Endometrial microvascular endothelial cells (primary cell): Measurements from ENCODE around the gene M1AP. TPM values are rescaled to one million over a fixed set of nuclear protein-coding genes. Genes with fewer than 3 reads are reported as not detected.

Experiments
- in situ Hi-C: cut with HindIII; loops from 2 replicates; pipeline ENCODE4 v1.10.0; 2017; ENCODE audit warnings: low sequenced_read_pairs, low pct_unique_long_range_greater_than_20kb; ENCODE audit errors: inconsistent ontology term
- total RNA-seq: library from RNA; depleted of rRNA; stranded (reverse); fragments of >200 nt; gene quantifications from one replicate; pipeline ENCODE4 v1.2.3, GENCODE V29; 2015; ENCODE audit errors: inconsistent ontology term

The M1AP gene
- total RNA-seq, 1 donor from 2014 or later, result 0.09 TPM

DNA sequence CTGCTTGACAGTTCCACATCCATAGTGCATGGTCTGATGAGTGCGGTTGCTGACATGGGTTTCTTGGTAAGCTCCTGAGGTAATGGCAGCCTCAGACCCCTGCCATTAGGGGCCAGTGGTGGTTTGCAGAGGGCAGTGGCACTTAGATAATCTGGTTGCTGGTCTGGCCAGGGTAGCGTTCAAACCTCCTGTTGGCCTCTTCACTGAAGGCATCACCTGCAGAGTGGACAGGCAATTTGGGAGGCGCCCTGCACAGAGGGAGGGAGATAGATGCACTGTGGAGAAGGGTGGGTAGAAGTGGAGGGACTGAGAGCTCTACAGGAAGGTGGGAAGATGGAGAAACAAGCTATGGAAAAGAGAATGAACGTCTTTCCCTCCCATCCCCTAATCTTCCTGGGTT, 114.7 kb downstream of the M1AP start:
- in situ Hi-C loops, result no loop called here

- in situ Hi-C loops, result no loop called here
Observed at GRCh38 chr2:74532222-74532621, 115.9 kb downstream of the M1AP start.

DNA sequence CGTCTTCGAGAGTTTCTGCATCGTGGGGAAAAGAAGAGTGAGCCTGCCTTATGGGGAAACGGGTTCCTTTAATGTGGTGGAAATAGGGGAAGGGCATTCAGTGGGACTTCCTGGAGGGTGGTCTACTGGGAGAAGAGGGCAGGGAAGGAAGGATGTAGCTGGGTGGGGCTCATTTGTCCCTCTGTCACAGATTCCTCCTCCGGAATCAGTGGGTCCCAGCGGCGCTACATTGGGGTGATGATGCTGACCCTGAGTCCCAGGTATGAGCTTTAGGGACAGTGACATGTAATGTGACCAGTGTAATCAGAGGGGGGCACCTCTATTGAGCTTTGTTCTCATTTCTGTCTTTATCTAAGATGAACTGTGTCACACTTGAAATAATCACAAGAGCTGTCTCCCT, 116.5 kb downstream of the M1AP start:
- in situ Hi-C loops, result no loop called here

- in situ Hi-C loops, result no loop called here
Observed at GRCh38 chr2:74530239-74531187, 117.6 kb downstream of the M1AP start.

DNA sequence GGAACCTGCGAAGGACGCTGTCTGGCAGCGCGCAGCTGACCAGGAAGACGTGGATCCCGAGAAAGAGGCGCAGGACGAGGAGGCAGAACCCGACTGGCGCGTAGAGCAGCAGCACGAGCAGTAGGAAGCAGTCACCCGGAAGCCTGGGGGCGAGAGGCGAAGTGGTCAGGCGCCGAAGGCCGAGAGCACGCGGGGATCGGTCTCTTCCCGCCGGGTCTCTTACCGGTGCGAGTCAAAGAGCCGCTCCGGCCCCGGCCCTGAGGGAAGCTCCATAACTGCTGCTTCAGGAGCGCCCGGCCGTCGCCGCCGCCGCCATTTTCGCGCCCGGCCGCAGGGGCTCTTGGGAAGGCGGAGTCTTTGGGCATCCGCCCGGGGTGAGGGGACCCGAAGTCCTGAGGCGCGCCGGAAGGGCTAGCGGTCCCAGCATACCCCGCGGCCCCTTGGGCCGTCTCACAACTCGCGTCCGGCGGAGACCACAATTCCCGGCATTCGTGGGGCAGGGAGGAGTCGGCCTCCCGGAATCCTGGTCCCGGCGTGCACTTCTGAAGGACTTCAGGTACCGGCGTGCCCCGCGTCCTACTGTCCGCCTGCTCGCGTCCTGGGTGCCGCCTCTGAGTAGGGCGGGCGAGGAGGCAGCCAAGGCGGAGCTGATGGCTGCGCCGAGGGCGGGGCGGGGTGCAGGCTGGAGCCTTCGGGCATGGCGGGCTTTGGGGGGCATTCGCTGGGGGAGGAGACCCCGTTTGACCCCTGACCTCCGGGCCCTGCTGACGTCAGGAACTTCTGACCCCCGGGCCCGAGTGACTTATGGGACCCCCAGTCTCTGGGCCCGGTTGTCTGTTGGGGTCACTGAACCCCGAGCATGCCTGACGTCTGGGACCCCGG, 118.5 kb downstream of the M1AP start, which contains the start of the genes AUP1 and HTRA2:
Gene AUP1 (minus strand): TSS at position 350 of the 882 bp plus-strand sequence. CDS start 77 bp downstream, at position 273.
Gene HTRA2 (plus strand): TSS at position 577 of the 882 bp plus-strand sequence. CDS start 74 bp downstream, at position 651.
- in situ Hi-C loops, result no loop called here

DNA sequence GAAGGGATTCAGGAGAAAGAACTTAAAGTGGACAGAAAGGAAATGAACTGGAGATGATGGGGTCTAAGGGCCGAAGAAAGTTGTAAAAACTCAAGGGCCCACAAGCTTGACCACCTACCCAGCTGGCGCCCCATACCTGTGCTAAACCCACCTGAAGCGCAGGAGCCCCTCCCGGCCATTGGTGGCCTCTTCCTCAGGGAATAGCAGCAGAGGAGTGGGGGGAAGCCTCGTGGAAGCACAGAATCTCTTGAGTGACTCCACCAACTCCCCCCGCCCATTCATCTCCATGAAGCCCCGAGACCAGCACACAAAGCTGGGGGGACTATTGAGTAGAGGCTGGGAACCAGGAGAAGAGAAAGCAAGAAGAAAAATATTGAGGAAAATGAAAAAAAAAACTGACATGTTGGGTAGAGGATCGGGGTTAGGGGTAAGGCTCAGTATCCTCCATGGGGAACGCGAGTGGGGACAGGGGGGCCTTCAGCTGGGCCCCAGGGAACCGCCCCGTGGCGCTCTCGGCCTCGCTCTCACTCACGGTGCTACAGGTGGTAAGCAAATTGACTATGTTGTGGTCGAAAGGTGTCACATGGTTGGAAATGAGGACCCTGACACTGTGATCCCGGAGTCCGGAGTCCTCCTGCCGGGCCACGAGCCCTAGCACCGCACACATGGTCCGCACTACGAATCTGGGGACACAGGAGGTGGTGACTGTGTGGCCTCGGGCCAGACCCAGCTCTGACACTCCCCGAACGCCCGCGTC, 119.4 kb downstream of the M1AP start:
- in situ Hi-C loops, result no loop called here

DNA sequence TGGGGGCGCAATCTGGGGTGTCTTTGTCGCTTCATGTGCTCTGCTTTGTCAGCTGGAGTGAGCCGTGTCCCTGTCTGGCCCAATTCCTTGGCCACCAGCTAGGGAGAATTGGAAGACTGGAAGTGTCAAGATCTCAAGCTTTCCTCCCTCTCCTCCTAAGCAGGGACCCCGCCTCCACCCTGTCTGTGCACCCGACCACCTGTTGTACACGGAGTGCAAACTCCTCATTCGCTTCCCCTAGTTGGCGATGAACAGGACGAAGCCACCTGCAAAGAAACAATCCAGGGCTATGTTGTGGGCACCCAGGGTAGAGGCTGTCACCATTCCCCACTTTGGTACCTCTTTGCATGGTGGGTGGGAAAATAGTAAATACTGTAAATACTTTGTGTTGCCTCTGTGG, 120.4 kb downstream of the M1AP start:
- in situ Hi-C loops, result no loop called here

DNA sequence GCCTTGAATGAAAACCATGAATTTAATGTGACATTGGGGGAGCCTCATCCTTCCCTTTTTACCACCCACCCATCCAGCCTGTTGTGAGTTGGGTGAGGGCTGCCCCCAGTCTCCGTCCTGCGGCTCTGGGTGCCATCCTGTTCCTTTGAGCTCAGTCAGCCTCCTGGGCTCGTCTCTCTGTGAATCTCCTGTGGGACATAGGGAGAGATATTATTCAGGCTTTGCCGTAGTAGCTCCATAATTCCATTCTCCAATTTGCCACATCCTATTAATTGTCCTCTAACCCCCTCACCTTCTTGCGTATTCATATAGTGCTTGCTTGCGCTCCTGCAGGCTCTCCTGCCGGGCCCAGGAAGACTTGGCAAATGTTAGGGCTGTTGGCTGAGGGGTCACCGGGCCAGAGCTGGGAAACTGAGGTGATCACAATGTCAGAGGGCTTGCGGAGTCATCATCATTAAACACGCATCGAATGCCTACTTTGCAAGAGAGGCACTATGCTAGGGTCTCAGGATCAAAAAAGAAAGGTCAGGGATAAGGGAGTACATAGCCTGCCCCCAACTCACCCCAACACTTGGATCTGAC, 121.4 kb downstream of the M1AP start:
- in situ Hi-C loops, result no loop called here

DNA sequence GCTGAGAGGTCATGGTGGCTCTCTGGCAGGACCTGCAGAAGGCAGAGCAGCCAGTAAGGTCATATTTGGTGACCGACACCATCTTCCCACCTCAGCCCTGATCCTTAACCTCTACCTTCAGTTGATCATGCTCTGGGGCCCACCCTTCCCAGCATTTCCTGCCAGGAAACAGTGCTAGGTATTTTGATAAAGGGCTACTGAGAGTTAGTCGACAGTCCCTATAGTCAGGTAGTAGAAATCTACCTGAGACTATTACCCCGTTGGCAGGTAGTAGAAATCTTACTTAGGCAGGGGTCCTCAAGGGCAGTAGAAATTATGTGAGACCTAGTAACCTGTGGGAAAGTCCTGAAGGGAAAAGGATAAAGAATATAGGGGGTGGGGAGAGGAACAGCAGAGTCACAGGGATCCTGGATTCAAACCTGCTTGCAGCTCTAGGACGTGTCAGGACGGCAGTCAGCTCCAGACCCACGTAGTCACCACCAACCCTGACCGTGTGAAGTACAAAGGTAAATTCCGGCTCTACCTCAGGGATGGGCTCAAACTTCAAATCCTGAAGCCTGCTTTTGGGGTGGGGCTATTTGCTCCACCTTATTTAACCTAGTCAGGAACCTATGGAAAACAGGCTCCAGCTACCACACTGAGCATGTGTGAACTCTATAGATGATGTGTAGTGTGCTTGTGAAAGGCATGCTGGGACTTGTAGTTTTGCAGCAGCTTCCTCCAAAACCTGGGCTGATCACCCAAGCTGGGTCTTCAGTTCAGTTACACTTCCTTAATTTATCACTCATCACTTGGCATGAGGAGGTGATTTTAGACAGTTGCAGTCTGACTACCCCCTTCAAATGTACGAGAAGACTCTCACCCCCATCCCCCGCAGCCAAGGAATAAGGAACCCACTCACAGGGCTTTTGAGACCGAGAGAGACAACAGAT, 122.1 kb downstream of the M1AP start, which contains the start of gene DQX1:
Gene DQX1 (minus strand): TSS at position 515 of the 932 bp plus-strand sequence. CDS start 502 bp downstream, at position 13.
- in situ Hi-C loops, result no loop called here

DNA sequence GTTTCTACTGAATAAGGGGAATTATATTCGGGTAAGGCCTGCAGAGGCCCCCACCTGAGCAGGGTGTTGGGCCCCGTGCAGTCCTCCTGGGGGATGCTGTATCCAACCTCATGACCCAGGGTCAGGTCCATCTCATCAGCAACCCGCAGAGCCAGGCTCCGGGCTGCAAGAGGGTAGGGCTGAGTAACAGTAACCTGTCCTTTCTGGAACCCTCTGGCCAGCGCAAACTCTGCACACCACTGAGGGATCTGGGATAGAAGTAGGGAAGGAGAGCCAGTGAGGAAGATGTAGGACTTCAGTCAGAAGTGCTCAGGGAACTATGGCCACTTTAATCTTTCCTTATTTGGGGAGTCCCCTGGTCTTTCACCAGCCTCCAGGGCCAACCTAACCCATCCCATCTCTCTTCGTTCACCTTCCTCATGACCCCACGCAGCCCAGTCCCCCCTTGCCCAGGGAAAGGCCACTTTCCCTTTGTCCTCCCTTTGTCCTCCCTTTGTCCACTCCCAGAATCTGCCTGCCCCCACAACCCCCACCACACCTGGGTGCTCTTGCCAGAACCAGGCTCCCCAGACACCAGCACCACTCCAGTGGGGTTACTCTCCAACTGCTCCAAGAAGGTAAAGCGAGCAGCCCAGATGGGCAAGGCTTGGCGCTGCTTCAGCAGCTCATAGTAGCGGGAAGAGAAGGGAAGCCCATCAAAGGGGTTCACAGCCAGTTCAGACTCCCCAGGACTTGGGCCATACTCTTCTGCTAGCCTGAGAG, 123.0 kb downstream of the M1AP start:
- in situ Hi-C loops, result no loop called here

DNA sequence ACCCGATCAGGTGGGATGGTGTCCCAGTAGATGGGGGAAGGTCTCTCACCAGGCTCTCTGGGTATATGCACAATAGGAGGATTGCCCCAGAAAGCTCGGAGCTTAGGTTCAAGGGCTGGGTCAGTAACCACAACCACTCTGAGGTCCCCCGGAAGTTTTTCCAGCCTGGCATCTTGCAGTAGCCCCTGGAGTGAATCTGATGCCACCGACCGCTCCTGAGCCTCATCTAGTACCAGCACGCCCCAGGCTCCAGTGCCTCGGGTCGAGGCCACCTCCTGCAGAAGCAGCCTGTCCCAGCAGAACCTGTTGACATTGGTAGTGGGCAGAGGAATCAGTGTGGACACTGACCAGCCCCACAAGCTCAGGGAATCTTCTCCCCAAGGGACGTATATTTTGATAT, 124.1 kb downstream of the M1AP start:
- in situ Hi-C loops, result no loop called here

GRCh38 chr2:74522516-74522915, 125.6 kb downstream of the M1AP start:
- in situ Hi-C loops, result no loop called here

DNA sequence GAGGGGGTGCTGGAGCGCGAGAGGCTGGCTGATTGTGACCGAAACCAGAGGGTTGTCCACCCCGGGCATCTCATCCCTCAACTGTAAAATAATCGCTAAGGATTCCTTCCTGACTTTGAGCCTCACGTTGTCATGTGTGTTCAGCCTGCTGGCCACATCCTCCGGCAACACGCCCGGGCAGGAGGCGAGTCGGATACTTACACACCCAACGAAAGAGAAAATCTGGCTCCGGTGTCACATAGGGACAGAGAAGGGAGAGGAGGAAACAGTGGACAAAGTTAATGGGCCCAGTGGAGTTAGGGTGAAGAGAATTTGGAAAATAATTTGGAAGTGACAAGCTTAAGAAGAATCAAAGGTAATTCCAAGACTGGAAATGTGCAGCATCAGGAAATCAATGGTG, 131.5 kb downstream of the M1AP start:
- in situ Hi-C loops, result no loop called here

- in situ Hi-C loops, result no loop called here
Observed at GRCh38 chr2:74515981-74516633, 132.0 kb downstream of the M1AP start.

DNA sequence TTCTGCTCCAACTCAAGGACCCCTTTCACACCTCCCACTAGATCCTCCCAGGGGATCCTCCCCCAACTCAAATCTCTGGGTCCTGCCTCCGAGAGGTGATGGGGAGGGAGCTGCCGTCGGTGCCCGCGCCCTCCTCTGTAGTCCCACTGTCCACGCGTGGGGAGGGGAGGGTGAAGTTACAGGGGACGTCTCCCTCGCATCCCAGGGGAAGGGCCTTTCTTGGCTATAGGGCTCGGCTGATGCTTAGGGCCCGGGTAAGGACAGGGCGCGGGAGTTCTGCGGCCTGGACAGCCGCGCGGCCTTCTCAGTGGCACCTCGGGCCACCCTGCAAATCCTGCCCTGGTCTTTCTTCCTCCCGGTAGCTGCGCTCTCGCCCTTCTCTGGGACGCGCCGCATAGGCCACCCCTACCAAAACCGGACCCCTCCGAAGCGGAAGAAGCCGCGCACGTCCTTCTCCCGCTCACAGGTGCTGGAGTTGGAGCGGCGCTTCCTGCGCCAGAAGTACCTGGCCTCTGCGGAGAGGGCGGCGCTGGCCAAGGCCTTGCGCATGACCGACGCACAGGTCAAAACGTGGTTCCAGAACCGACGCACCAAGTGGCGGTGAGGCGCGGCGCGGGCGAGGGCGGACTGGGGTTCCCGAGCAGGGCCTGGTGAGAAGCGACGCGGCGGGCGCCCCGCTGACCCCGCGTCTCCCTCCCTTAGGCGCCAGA, 132.7 kb downstream of the M1AP start:
- in situ Hi-C loops, result no loop called here
